Mesenchymal stem cell (in vitro differentiated cells and primary cell): ENCODE measurements around the gene PARD3B.

ENCODE experiments used
- DNase-seq: peaks from one replicate; pipeline ENCODE4 v3.0.0-alpha.2; 2013
- H2AFZ ChIP-seq: one replicate; pipeline ENCODE4 v1.6.1; 2013; ENCODE audit warnings: low read depth, mild to moderate bottlenecking, control low read depth, inconsistent platforms, low read length, moderate library complexity
- H2AK5ac ChIP-seq: 2 replicates; pipeline ENCODE4 v1.6.1; 2013; ENCODE audit warnings: low read length, moderate library complexity, mild to moderate bottlenecking, inconsistent platforms; ENCODE audit not compliant: severe bottlenecking
- H2BK120ac ChIP-seq: one replicate; pipeline ENCODE4 v1.6.1; 2013; ENCODE audit warnings: low read depth, mild to moderate bottlenecking, inconsistent platforms, low read length, moderate library complexity
- H2BK12ac ChIP-seq, 2 experiments: one replicate each; pipeline ENCODE4 v1.6.1; 2013; ENCODE audit warnings: inconsistent platforms in 2 of 2, low read length in 2 of 2, mild to moderate bottlenecking in 2 of 2, moderate library complexity in 2 of 2, control low read depth in 1 of 2
- H2BK15ac ChIP-seq: one replicate; pipeline ENCODE4 v1.6.1; 2013; ENCODE audit warnings: mild to moderate bottlenecking, low read depth, inconsistent platforms; ENCODE audit not compliant: poor library complexity, severe bottlenecking
- H2BK5ac ChIP-seq: 2 replicates; pipeline ENCODE4 v1.6.1; 2013; ENCODE audit warnings: low read depth, mild to moderate bottlenecking, low read length, control low read depth, inconsistent platforms; ENCODE audit not compliant: poor library complexity, severe bottlenecking
- H3K14ac ChIP-seq, 2 experiments: one replicate each; pipeline ENCODE4 v1.6.1; 2013; ENCODE audit warnings: inconsistent platforms in 2 of 2, low read length in 2 of 2, control low read depth in 1 of 2, mild to moderate bottlenecking in 1 of 2, moderate library complexity in 1 of 2
- H3K18ac ChIP-seq, 2 experiments: one replicate each; pipeline ENCODE4 v1.6.1; 2013; ENCODE audit warnings: inconsistent platforms in 2 of 2, low read length in 2 of 2, control low read depth in 1 of 2, low read depth in 1 of 2, mild to moderate bottlenecking in 1 of 2
- H3K23ac ChIP-seq, 2 experiments: one replicate each; pipeline ENCODE4 v1.6.1; 2013; ENCODE audit warnings: inconsistent platforms in 2 of 2, low read length in 2 of 2, mild to moderate bottlenecking in 2 of 2, moderate library complexity in 2 of 2, control low read depth in 1 of 2
- H3K27ac ChIP-seq: 2 replicates; pipeline ENCODE4 v1.5.1; 2013; ENCODE audit warnings: mild to moderate bottlenecking, moderate library complexity, low read length, control low read depth, inconsistent platforms; ENCODE audit not compliant: poor library complexity, severe bottlenecking
- H3K27me3 ChIP-seq, 2 experiments: 2 replicates each; pipeline versions ENCODE4 v1.6.1 to v1.7.0; 2013; ENCODE audit warnings: low read length in 2 of 2, mild to moderate bottlenecking in 2 of 2, moderate library complexity in 2 of 2, control low read depth in 1 of 2, inconsistent platforms in 1 of 2; ENCODE audit not compliant: control insufficient read depth in 1 of 2, insufficient read depth in 1 of 2
- H3K36me3 ChIP-seq, 2 experiments: 2 replicates each; pipeline versions ENCODE4 v1.6.1 to v1.7.0; 2013; ENCODE audit warnings: low read length in 2 of 2, control low read depth in 1 of 2, inconsistent platforms in 1 of 2, low read depth in 1 of 2, mild to moderate bottlenecking in 1 of 2; ENCODE audit not compliant: insufficient read depth in 2 of 2, control insufficient read depth in 1 of 2
- H3K4ac ChIP-seq, 2 experiments: one replicate each; pipeline ENCODE4 v1.6.1; 2013; ENCODE audit warnings: inconsistent platforms in 2 of 2, low read length in 2 of 2, mild to moderate bottlenecking in 2 of 2, moderate library complexity in 2 of 2, control low read depth in 1 of 2, low read depth in 1 of 2
- H3K4me1 ChIP-seq: 2 replicates; pipeline ENCODE4 v1.6.1; 2013; ENCODE audit warnings: low read depth, low read length, control low read depth; ENCODE audit not compliant: control insufficient read depth, insufficient read depth
- H3K4me2 ChIP-seq: 2 replicates; pipeline ENCODE4 v1.6.1; 2013; ENCODE audit warnings: low read length, mild to moderate bottlenecking, inconsistent platforms; ENCODE audit not compliant: poor library complexity, severe bottlenecking
- H3K4me3 ChIP-seq, 2 experiments: 2 replicates each; pipeline versions ENCODE4 v1.5.1 to v1.7.0; 2013; ENCODE audit warnings: low read length in 2 of 2, mild to moderate bottlenecking in 2 of 2, control low read depth in 1 of 2, low read depth in 1 of 2; ENCODE audit not compliant: insufficient read depth in 1 of 2
- H3K79me1 ChIP-seq: replicated peaks from 2 replicates; pipeline ENCODE4 v1.6.1; 2013; ENCODE audit warnings: mild to moderate bottlenecking, control low read depth, low read length, inconsistent platforms; ENCODE audit not compliant: poor library complexity, severe bottlenecking
- H3K9ac ChIP-seq: 2 replicates; pipeline ENCODE4 v1.7.0; 2013; ENCODE audit warnings: mild to moderate bottlenecking, low read length, moderate library complexity
- H3K9me3 ChIP-seq: 2 replicates; pipeline ENCODE4 v1.7.0; 2013; ENCODE audit warnings: mild to moderate bottlenecking, low read length; ENCODE audit not compliant: control insufficient read depth
- H4K8ac ChIP-seq: one replicate; pipeline ENCODE4 v1.6.1; 2013; ENCODE audit warnings: inconsistent platforms, mild to moderate bottlenecking, low read length, moderate library complexity
- H4K91ac ChIP-seq: one replicate; pipeline ENCODE4 v1.6.1; 2013; ENCODE audit warnings: mild to moderate bottlenecking, low read length, inconsistent platforms
- WGBS: methylation state at CpG from one replicate; pipeline ENCODE4 v1.1.7; 2013; ENCODE audit warnings: mixed read lengths; 5-methylcytosine and 5-hydroxymethylcytosine counted together

The PARD3B gene

DNA sequence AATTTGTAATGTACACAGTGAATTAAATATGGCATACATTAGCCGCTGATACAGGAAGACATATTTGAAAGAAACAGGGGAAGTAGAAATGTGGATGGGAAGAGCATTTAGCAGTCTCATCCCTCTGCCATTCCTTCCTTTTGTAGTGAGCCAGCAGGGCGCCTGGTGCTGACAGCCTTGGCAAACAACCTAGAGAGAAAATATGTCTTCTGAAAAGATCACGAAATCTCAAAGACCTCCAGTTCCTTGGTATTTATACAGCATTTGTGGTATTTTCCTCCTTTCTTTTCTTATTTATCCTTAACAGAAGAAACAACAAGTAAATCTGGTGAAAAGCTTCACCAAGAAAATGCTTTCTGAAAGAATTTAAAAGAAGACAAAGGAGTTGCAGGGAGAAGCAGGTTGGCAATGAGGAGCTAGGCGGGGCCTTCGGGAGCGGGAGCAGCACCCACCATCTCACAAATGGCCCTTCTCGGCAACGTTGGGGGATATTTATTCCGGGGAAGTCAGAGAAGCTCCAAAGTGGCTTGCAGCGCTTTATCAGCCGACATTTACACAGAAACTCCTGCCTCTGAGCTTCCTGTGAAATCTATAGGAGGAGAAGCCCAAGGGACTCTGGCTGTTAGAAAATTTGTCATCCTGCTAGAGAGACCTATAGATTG is 731.0 kb downstream of the PARD3B start:
- H4K91ac ChIP-seq, result no peak overlapping the region
- H2AK5ac ChIP-seq, result no peak overlapping the region
- H2AFZ ChIP-seq, result no peak overlapping the region
- H3K27me3 ChIP-seq, result no peaks in the 10 kb centered on the region
- H3K9ac ChIP-seq, result no peak overlapping the region
- no peak overlapping the region for H3K4me2 ChIP-seq
- no peak for DNase-seq
- H3K18ac ChIP-seq, result no peak overlapping the region
- H3K4me3 ChIP-seq, result no peak overlapping the region
- no peak overlapping the region for H3K14ac ChIP-seq
- H2BK12ac ChIP-seq, result no peak overlapping the region
- H2BK120ac ChIP-seq, result no peak overlapping the region
- 70% methylated on average over 10 of the region's 11 CpGs for WGBS
- no peaks in the 10 kb centered on the region for H3K79me1 ChIP-seq
- no peak overlapping the region for H3K27ac ChIP-seq
- H2BK15ac ChIP-seq, result no peak overlapping the region
- H3K23ac ChIP-seq, result no peak overlapping the region
- H3K36me3 ChIP-seq, result no peaks in the 10 kb centered on the region
- no peaks in the 10 kb centered on the region for H3K9me3 ChIP-seq
- no peaks in the 10 kb centered on the region for H3K4me1 ChIP-seq
- no peak overlapping the region for H4K8ac ChIP-seq
- H2BK5ac ChIP-seq, result no peak overlapping the region
- no peak overlapping the region for H3K4ac ChIP-seq

DNA sequence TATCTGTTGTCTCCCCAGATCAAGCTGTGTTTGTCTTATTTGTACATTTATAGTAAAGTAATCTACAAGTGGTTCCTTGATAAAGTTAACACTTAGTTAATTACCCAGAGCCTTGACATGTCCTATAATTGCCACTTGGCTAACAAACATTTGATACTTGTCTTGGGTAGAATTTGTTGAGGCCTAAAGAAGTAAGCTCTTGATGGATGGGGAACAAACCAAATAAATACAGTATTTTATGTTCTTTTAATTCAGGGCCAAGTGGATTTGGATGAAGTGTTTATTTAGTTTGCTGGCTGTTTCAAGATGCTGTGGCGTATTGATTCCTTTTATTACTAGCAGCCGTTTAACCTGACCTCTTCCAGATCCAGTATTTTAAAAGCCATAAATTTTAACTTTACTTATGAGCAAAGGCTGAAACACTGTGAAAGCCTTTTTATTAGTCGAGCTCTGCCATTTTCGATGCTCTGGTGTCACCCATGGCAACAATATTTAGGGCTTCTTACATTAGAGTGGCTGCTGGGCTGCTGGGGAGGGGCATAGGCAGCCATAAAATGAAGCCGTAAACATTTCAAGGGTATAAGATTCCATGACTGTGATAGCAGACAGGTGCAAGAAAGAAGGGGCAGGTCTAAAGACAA is 735.4 kb downstream of the PARD3B start:
- H4K8ac ChIP-seq, result no peak overlapping the region
- no peak overlapping the region for H3K18ac ChIP-seq

DNA sequence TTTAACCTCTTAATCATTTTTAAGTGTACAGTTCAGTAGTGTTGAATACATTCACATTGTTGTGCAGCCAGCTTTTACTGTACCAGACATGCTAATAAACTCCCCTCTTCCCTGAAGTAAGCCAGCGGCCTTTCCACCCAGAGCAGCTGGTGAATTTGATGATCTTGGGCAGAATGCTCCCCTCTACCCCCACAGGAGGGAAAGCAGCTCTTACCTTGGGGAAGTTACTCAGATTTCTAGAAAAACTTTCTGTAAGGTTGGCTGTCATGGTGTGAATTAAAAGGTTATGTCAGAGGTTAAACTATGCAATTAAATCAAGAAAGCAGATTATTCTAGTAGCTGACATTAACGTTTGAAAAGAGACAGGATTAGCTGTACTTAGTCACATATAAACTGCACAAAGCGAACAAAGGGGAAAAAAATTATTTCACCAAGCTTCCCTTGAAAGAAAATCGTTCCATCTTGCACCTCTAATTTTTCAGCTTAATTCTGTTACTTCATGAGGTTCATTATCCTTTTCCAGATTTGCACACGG is 738.5 kb downstream of the PARD3B start:
- no peak for DNase-seq
- Histone ChIP-seq H3K36me3 (no peaks in the 10 kb centered on the region), H3K79me1 (no peaks in the 10 kb centered on the region), H3K18ac (no peak overlapping the region), H2BK5ac (no peak overlapping the region), H3K27ac (no peak overlapping the region), H2BK12ac (no peak overlapping the region), H3K23ac (no peak overlapping the region), H4K8ac (no peak overlapping the region), H3K9me3 (no peaks in the 10 kb centered on the region), H2BK120ac (no peak overlapping the region), H2AFZ (no peak overlapping the region), H3K4me1 (peaks cover 1% of the 10 kb centered on the region), H4K91ac (no peak overlapping the region), H3K27me3 (no peaks in the 10 kb centered on the region), H3K4me2 (no peak overlapping the region), H3K9ac (no peak overlapping the region), H2AK5ac (no peak overlapping the region), H3K14ac (no peak overlapping the region), H3K4me3 (no peak overlapping the region), H3K4ac (no peak overlapping the region), H2BK15ac (no peak overlapping the region)
- 79% methylated on average over 5 of the region's 5 CpGs for WGBS

More for the DNA sequence above, 735.4 kb downstream of the PARD3B start:
- Histone ChIP-seq H3K4me3 (no peak overlapping the region), H3K79me1 (no peaks in the 10 kb centered on the region), H3K9me3 (no peaks in the 10 kb centered on the region), H3K4me2 (no peak overlapping the region), H2BK5ac (no peak overlapping the region), H3K4me1 (no peaks in the 10 kb centered on the region), H3K23ac (no peak overlapping the region), H4K91ac (no peak overlapping the region), H3K14ac (no peak overlapping the region), H3K4ac (no peak overlapping the region), H3K36me3 (no peaks in the 10 kb centered on the region), H3K9ac (no peak overlapping the region), H2BK12ac (no peak overlapping the region), H2AFZ (no peak overlapping the region), H3K27ac (no peak overlapping the region), H3K27me3 (no peaks in the 10 kb centered on the region), H2BK120ac (no peak overlapping the region), H2AK5ac (no peak overlapping the region), H2BK15ac (no peak overlapping the region)
- 65% methylated on average over 3 of the region's 5 CpGs for WGBS
- DNase-seq, result no peak

DNA sequence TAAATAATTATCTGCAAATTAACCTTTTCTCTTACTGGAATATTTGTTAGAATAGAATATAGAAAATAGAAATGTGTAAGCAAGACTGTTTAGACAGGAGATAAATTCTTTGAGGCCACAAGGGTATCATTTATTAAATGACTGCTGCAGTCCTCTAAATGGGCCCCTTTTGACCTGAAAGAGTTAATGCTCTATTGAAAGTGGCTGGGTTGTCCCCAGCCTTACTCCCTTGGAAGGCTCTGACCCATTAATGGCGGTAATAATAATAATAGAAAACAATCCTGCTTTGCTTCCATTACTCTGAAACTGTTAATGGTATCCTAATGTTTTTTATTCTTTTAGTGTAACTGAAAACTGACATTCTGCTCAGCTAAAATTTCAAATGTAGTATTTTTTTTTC is 739.1 kb downstream of the PARD3B start:
- no peak overlapping the region for H3K14ac ChIP-seq
- peaks cover 1% of the 10 kb centered on the region for H3K4me1 ChIP-seq
- no peak overlapping the region for H3K9ac ChIP-seq
- no peaks in the 10 kb centered on the region for H3K27me3 ChIP-seq
- DNase-seq, result no peak
- no peaks in the 10 kb centered on the region for H3K36me3 ChIP-seq
- no peak overlapping the region for H2BK5ac ChIP-seq
- no peaks in the 10 kb centered on the region for H3K9me3 ChIP-seq
- H3K79me1 ChIP-seq, result no peaks in the 10 kb centered on the region
- H3K4me3 ChIP-seq, result no peak overlapping the region
- H3K27ac ChIP-seq, result no peak overlapping the region
- no peak overlapping the region for H2BK120ac ChIP-seq
- H3K4me2 ChIP-seq, result no peak overlapping the region
- no peak overlapping the region for H3K18ac ChIP-seq
- H2BK12ac ChIP-seq, result no peak overlapping the region
- H2AFZ ChIP-seq, result no peak overlapping the region
- H2AK5ac ChIP-seq, result no peak overlapping the region
- H2BK15ac ChIP-seq, result no peak overlapping the region
- H4K91ac ChIP-seq, result no peak overlapping the region
- no peak overlapping the region for H3K23ac ChIP-seq
- H4K8ac ChIP-seq, result no peak overlapping the region
- no peak overlapping the region for H3K4ac ChIP-seq
- no CpG with 5 or more reads among the region's 1 CpG for WGBS
